GM18526 (cell line): ENCODE results near the gene PRKRIP1.

Experiments
- POLR2A ChIP-seq: IDR thresholded peaks from 3 replicates; pipeline ENCODE4 v1.6.1; 2011; ENCODE audit not compliant: insufficient read length; ENCODE audit errors: extremely low read depth

Gene PRKRIP1

GRCh38 chr7:102427019-102427405 is 30.8 kb downstream of the PRKRIP1 start:
- no peak for TF ChIP-seq POLR2A

GRCh38 chr7:102429141-102429899 is 33.2 kb downstream of the PRKRIP1 start:
- TF ChIP-seq POLR2A: no peak

GRCh38 chr7:102431617-102432298 is 35.6 kb downstream of the PRKRIP1 start:
- TF ChIP-seq POLR2A: peak; percentile 46

GRCh38 chr7:102432442-102433218 is 36.5 kb downstream of the PRKRIP1 start:
- TF ChIP-seq POLR2A: peak; percentile 27

- peak; percentile 65 for TF ChIP-seq POLR2A
These were observed 37.3 kb downstream of the PRKRIP1 start, which contains the start of gene ORAI2 for GRCh38 chr7:102433219-102434038. Gene ORAI2 (plus strand): TSS chr7:102433575. CDS start chr7:102438957, 5,382 bp downstream.

- TF ChIP-seq POLR2A: no peak
These were observed 37.9 kb downstream of the PRKRIP1 start for GRCh38 chr7:102434039-102434486.

- no peak for TF ChIP-seq POLR2A
These were observed 40.0 kb downstream of the PRKRIP1 start for GRCh38 chr7:102436118-102436517.

- no peak for TF ChIP-seq POLR2A
These were observed 44.0 kb downstream of the PRKRIP1 start for GRCh38 chr7:102439963-102440795.

- TF ChIP-seq POLR2A: no peak
These were observed 49.0 kb downstream of the PRKRIP1 start for GRCh38 chr7:102444961-102445673.

- no peak for TF ChIP-seq POLR2A
These were observed 49.5 kb downstream of the PRKRIP1 start for GRCh38 chr7:102445674-102446071.

GRCh38 chr7:102446387-102447156 is 50.4 kb downstream of the PRKRIP1 start:
- no peak for TF ChIP-seq POLR2A

GRCh38 chr7:102447311-102447710 is 51.1 kb downstream of the PRKRIP1 start:
- no peak for TF ChIP-seq POLR2A

- TF ChIP-seq POLR2A: no peak
These were observed 53.0 kb downstream of the PRKRIP1 start for GRCh38 chr7:102449136-102449535.
